Upper lobe of left lung (tissue), 4 donors: ENCODE results near the gene ZSWIM8.

Experiments used
- CTCF ChIP-seq, 6 experiments: fragments of 450-650 bp in 4 of 6; fragments of 200-600 bp in 2 of 6; sonication (generic) in 2 of 6; IDR thresholded peaks; one replicate each; pipeline ENCODE4 v1.5.1; 2016 to 2019; ENCODE audit warnings: antibody characterized with exemption in 6 of 6
- EP300 ChIP-seq, 4 donors: sonication (generic); formaldehyde crosslinking; IDR thresholded peaks; one replicate each; pipeline ENCODE4 v1.5.1; 2017; ENCODE audit warnings: antibody characterized with exemption in 4 of 4, control low read depth in 2 of 4

DNA sequence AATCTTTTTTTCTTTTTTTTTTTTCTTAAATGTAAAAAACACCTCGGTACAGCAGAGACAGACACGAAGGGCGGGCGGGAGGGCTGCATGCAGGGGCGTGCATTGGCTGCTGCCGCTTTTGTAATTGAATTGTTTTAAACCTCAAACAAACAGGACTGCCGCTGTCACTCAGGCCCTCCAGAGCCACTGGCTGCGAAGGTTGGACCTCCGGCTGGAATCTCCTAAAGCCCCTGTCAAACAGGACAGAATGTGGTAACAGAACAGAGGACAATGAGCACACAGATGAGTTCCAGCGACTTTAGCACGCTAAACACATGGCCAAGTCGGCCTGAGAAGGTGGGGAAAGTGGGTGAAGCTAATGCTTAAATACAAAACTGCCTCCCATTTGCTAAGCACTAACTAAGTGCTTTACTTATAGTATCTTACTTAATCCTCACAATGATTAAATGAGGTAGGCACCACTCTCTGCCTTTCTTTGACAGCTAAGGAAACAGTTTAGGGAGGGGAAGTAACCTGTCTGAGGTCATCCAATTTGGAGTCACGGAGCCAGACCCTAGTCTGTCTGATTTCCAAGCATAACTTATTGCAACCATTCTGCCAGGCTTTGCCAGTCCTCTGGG lies 29.0 kb downstream of the ZSWIM8 start:
- TF ChIP-seq CTCF (IDR thresholded peaks at IDR 0.05) (no peak), EP300 (IDR thresholded peaks at IDR 0.05) (no peak)
